A673 (cell line): Measurements from ENCODE around the gene N4BP2. TPM values are rescaled to one million over a fixed set of nuclear protein-coding genes. Genes with fewer than 3 reads are reported as not detected.
A peak's percentile ranks its signal among the peaks of the same experiment; 100 is the strongest.

Experiments used
- BruUV-seq: library from RNA; stranded (reverse); fragments of 400-500 nt; replicated peaks from 2 replicates; lab custom pipeline; 2021; lab: Mats Ljungman, UMichigan
- CTCF ChIA-PET: fragments of 300-600 bp; sonication (Branson Sonifier 250); formaldehyde crosslinking; loops from one replicate; lab custom pipeline; 2022; ENCODE audit warnings: antibody characterized with exemption; lab: Charles Lee
- POLR2A ChIA-PET: fragments of 300-600 bp; sonication (Branson Sonifier 250); formaldehyde crosslinking; loops from one replicate; lab custom pipeline; 2022; ENCODE audit warnings: antibody characterized with exemption; ENCODE audit not compliant: low non-redundant PET; lab: Charles Lee
- DNase-seq: peaks from one replicate; pipeline ENCODE4 v3.0.0-alpha.2; 2015; ENCODE audit warnings: low spot score
- H3K27ac ChIP-seq: fragments of 200-600 bp; sonication (generic); 2 replicates; pipeline ENCODE4 v1.5.1; 2016; ENCODE audit warnings: mixed run types, low read depth, mild to moderate bottlenecking, mixed read lengths, antibody characterized with exemption, low read length; ENCODE audit not compliant: poor library complexity, severe bottlenecking
- H3K27me3 ChIP-seq: fragments of 200-600 bp; sonication (generic); replicated peaks from 2 replicates; pipeline ENCODE4 v1.6.1; 2017; ENCODE audit warnings: mixed run types, low read depth, mild to moderate bottlenecking, mixed read lengths, antibody characterized with exemption, low read length; ENCODE audit not compliant: insufficient read depth, poor library complexity
- H3K36me3 ChIP-seq: fragments of 200-600 bp; sonication (generic); 2 replicates; pipeline ENCODE4 v1.6.1; 2016; ENCODE audit warnings: mixed run types, mild to moderate bottlenecking, mixed read lengths, antibody characterized with exemption, low read length; ENCODE audit not compliant: insufficient read depth, poor library complexity, severe bottlenecking
- H3K4me1 ChIP-seq: fragments of 200-600 bp; sonication (generic); 2 replicates; pipeline ENCODE4 v1.6.1; 2017; ENCODE audit warnings: mixed run types, mild to moderate bottlenecking, mixed read lengths, antibody characterized with exemption, low read length; ENCODE audit not compliant: insufficient read depth, poor library complexity, severe bottlenecking
- H3K4me3 ChIP-seq: fragments of 200-600 bp; sonication (generic); 2 replicates; pipeline ENCODE4 v1.5.1; 2016; ENCODE audit warnings: low read depth, mixed run types, mild to moderate bottlenecking, mixed read lengths, low read length; ENCODE audit not compliant: poor library complexity, severe bottlenecking
- H3K9me3 ChIP-seq: fragments of 200-600 bp; sonication (generic); 2 replicates; pipeline ENCODE4 v1.6.1; 2016; ENCODE audit warnings: mixed run types, low read depth, mild to moderate bottlenecking, mixed read lengths, antibody characterized with exemption, low read length; ENCODE audit not compliant: poor library complexity, severe bottlenecking
- CTCF ChIP-seq: fragments of 300-800, 200-600 bp; sonication (generic); conservative IDR thresholded peaks from 2 replicates; pipeline ENCODE4 v1.5.1; 2017; ENCODE audit warnings: low read depth, mild to moderate bottlenecking, antibody characterized with exemption, low read length, moderate library complexity, mixed read lengths
- EZH2 ChIP-seq: fragments of 200-600 bp; sonication (generic); IDR thresholded peaks from 2 replicates; pipeline ENCODE4 v1.6.1; 2017; ENCODE audit warnings: borderline replicate concordance, low read depth, mild to moderate bottlenecking, mixed read lengths, antibody characterized with exemption, low read length; ENCODE audit not compliant: poor library complexity, severe bottlenecking
- intact Hi-C: fragments of 100-400 bp; cut with micrococcal nuclease; formaldehyde crosslinking; loops from one replicate; pipeline ENCODE4 v1.10.0; 2022; ENCODE audit not compliant: unreplicated experiment
- total RNA-seq: library from RNA; stranded (reverse); gene quantifications from 2 replicates; pipeline ENCODE4 v1.2.3, GENCODE V29; 2021

N4BP2 gene
- total RNA-seq, 1 experiment from 2014 or later, result 21.3 TPM

GRCh38 chr4:40197879-40198689 lies 141.4 kb downstream of the N4BP2 start:
- H3K4me3 ChIP-seq, result peak overlapping the region; percentile 78
- CTCF ChIA-PET, result interaction anchor here (0.8 kb wide), 1 partner anchor 118 kb away, joined by 4 read pairs; no protein-coding TSS in a partner anchor
- intact Hi-C loops, result loop anchor here (2.0 to 5.0 kb wide), 2 partner anchors 46 to 141 kb away; partner anchors contain the start of gene N4BP2
- POLR2A ChIA-PET, result no interaction called here
- H3K9me3 ChIP-seq, result no peaks in the 10 kb centered on the region
- H3K4me1 ChIP-seq, result peaks cover 50% of the 10 kb centered on the region
- TF ChIP-seq CTCF (no peak), EZH2 (no peak)
- H3K27me3 ChIP-seq, result no peaks in the 10 kb centered on the region
- peak overlapping the region; percentile 97 for H3K27ac ChIP-seq
- peak; percentile 45 for DNase-seq
- BruUV-seq, result no TSS peak
- H3K36me3 ChIP-seq, result peaks cover 17% of the 10 kb centered on the region

GRCh38 chr4:40199179-40199670 lies 142.6 kb downstream of the N4BP2 start:
- Histone ChIP-seq H3K27ac (peak overlapping the region; percentile 97), H3K4me1 (peaks cover 50% of the 10 kb centered on the region), H3K36me3 (peaks cover 17% of the 10 kb centered on the region), H3K9me3 (no peaks in the 10 kb centered on the region), H3K27me3 (no peaks in the 10 kb centered on the region), H3K4me3 (peak overlapping the region; percentile 78)
- no peak for DNase-seq
- intact Hi-C loops, result loop anchor here (5.0 kb wide), 1 partner anchor 47 kb away; no protein-coding TSS in a partner anchor
- ChIA-PET CTCF (no interaction called here), POLR2A (no interaction called here)
- TF ChIP-seq EZH2 (no peak), CTCF (no peak)
- BruUV-seq, result no TSS peak

- Histone ChIP-seq H3K27me3 (no peaks in the 10 kb centered on the region), H3K27ac (peak overlapping the region; percentile 97), H3K36me3 (peaks cover 17% of the 10 kb centered on the region), H3K9me3 (no peaks in the 10 kb centered on the region), H3K4me3 (peak overlapping the region; percentile 78), H3K4me1 (peaks cover 50% of the 10 kb centered on the region)
- DNase-seq, result peak; percentile 73
- intact Hi-C loops, result loop anchor here (5.0 kb wide), 1 partner anchor 48 kb away; no protein-coding TSS in a partner anchor
- TF ChIP-seq CTCF (no peak), EZH2 (no peak)
- ChIA-PET POLR2A (interaction anchor here (0.6 kb wide), 1 partner anchor 19 kb away, joined by 3 read pairs; no protein-coding TSS in a partner anchor), CTCF (no interaction called here)
- BruUV-seq, result no TSS peak
These were observed 143.6 kb downstream of the N4BP2 start for GRCh38 chr4:40199999-40200874.
